Stomach smooth muscle (tissue), 2 donors: ENCODE results near the gene CLEC9A.

Experiments
- H3K27ac ChIP-seq: one replicate; pipeline ENCODE4 v1.7.0; 2013; ENCODE audit warnings: mild to moderate bottlenecking, low read length, inconsistent platforms
- H3K27me3 ChIP-seq, 2 donors: one replicate each; pipeline ENCODE4 v1.7.0; 2013; ENCODE audit warnings: low read length in 2 of 2; ENCODE audit not compliant: insufficient read depth in 2 of 2, control insufficient read depth in 1 of 2
- H3K36me3 ChIP-seq, 2 donors: one replicate each; pipeline ENCODE4 v1.7.0; 2013; ENCODE audit warnings: low read length in 2 of 2; ENCODE audit not compliant: control insufficient read depth in 2 of 2, insufficient read depth in 2 of 2
- H3K4me1 ChIP-seq: one replicate; pipeline ENCODE4 v1.7.0; 2013; ENCODE audit warnings: low read length; ENCODE audit not compliant: control insufficient read depth, insufficient read depth
- H3K4me3 ChIP-seq, 2 donors: one replicate each; pipeline ENCODE4 v1.7.0; 2013; ENCODE audit warnings: low read length in 2 of 2
- H3K9ac ChIP-seq, 2 donors: one replicate each; pipeline ENCODE4 v1.7.0; 2013; ENCODE audit warnings: low read length in 2 of 2, mild to moderate bottlenecking in 1 of 2
- H3K9me3 ChIP-seq, 2 donors: one replicate each; pipeline ENCODE4 v1.7.0; 2013; ENCODE audit warnings: low read length in 2 of 2; ENCODE audit not compliant: control insufficient read depth in 2 of 2
- donor health status: healthy.
- donor health status: Pancreatic carcinoma.

The CLEC9A gene

DNA sequence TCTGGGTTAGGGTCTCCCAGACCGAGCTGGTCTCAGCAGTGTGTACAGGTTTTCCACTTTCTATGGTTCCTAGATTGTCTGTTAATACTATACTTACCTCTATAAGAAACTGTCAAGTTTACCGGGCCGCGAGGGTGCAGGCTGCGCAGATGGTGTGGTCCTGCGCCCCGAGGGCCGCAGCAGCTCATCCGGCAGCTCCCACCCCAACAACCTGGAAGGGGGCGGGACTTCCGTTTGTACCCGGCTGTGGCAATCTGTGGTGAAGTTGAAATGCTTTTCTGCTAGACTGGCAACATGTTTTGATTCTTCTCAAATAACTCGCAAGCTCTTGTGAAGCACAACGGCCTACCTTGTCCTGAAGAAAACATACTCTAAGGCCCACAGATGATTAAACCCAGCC, at the start of gene CLEC9A:
Gene CLEC9A (plus strand): TSS at position 237 of the 400 bp plus-strand sequence. CDS start 22,006 bp downstream, outside the sequence.
- H3K27me3 ChIP-seq: no peaks in the 10 kb centered on the region
- no peaks in the 10 kb centered on the region for H3K9me3 ChIP-seq
- no peak within 1 kb of the TSS for H3K9ac ChIP-seq
- no peaks in the 10 kb centered on the region for H3K4me1 ChIP-seq
- H3K36me3 ChIP-seq: no peaks in the 10 kb centered on the region
- H3K4me3 ChIP-seq: no peak within 1 kb of the TSS
- H3K27ac ChIP-seq: no peak within 1 kb of the TSS

DNA sequence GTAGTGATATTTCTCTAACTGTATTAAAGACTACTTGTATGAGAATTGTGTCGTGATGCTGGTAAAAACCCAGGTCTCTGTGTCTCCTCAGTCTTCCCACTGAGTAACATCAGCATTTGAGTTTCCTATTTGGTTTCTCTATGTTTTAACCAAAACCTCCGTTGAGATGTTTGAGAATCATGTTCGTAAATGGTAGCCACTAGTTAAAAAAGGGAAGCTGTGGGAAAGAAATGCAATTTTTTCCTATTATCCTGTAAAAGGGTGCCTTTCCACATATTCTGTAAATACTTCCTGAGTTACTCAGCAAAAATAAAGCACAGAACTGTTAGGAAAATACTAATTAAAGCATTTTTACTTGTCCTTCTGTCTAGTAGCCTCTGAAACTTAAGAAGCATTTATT, 38.6 kb upstream of the CLEC9A start:
- H3K9ac ChIP-seq: no peak overlapping the region
- no peaks in the 10 kb centered on the region for H3K36me3 ChIP-seq
- H3K9me3 ChIP-seq: no peaks in the 10 kb centered on the region
- no peaks in the 10 kb centered on the region for H3K4me1 ChIP-seq
- H3K27me3 ChIP-seq: no peaks in the 10 kb centered on the region
- no peak overlapping the region for H3K4me3 ChIP-seq
- H3K27ac ChIP-seq: no peak overlapping the region

DNA sequence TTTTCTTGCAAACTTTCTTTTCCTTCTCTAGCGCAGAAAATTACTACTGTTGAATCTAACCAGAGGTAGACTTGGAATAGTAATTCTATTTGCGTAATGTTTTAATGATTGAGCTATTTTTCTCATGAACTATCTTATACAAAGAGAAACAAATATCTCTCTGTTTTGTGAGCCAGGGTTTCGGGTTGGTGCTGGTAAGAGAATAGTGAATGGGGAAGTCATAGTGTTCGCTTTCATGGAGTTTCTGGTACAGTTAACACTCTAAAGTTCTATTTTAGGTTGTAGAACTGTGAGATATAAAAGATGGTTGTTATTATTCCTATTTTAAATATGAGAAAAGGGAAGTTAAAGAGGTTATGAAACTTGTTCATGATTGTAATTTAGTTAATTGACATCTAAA, 38.2 kb upstream of the CLEC9A start:
- no peak overlapping the region for H3K27ac ChIP-seq
- H3K36me3 ChIP-seq: no peaks in the 10 kb centered on the region
- H3K9ac ChIP-seq: no peak overlapping the region
- no peaks in the 10 kb centered on the region for H3K4me1 ChIP-seq
- no peak overlapping the region for H3K4me3 ChIP-seq
- no peaks in the 10 kb centered on the region for H3K27me3 ChIP-seq
- no peaks in the 10 kb centered on the region for H3K9me3 ChIP-seq

DNA sequence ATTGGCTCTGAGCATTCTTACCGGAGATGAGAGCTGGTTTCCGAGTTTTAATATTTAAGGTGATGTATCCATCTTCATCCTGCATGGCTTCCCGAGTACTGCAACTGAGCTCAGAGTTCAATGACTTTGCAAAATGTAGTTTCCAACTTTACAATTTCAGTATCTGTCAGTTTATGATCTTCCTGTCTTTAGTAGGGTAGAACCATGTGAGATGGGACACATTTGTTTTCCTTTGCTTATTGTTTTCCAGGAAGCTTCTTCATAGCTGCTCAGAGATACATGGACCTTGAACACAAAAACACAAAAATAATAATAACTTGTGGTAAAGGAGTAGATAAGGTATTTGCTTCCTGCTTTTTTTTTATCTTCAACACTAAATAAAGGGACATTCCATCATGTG, 31.5 kb upstream of the CLEC9A start, which contains the start of gene CLEC1B:
Gene CLEC1B (minus strand): TSS at position 106 of the 400 bp plus-strand sequence. CDS start 21 bp downstream, at position 85.
- no peaks in the 10 kb centered on the region for H3K36me3 ChIP-seq
- no peaks in the 10 kb centered on the region for H3K9me3 ChIP-seq
- no peak within 1 kb of the TSS for H3K27ac ChIP-seq
- H3K9ac ChIP-seq: no peak within 1 kb of the TSS
- no peaks in the 10 kb centered on the region for H3K27me3 ChIP-seq
- no peak within 1 kb of the TSS for H3K4me3 ChIP-seq
- H3K4me1 ChIP-seq: no peaks in the 10 kb centered on the region

DNA sequence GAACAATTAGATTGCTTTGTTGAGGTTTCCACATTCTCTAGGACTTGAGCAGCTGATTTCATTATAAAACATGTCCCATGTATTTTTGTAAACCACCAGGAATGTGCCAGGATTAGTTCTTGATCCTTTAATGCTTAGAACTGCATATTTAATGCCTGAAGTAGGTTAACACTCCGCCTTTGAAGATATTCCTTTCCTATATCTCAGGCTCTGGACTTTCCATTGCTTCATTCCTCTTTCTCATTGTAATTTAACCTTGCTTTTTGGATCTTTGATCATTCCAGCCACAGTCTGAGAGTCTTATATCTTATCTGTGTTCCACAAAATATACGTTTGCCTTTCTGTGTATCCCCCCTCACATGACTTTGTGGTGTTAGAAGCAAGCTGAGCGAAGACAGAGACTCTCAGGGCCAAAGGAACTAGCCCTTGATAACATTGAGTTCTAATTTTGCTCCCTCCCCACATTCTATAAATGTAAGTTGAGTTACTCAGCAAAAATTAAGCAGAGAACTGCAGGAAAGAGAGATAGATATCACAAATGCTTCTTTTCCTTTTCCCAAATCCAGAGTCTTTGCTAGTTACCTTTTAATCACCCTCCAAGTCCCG, 29.2 kb upstream of the CLEC9A start:
- Histone ChIP-seq H3K9me3 (no peaks in the 10 kb centered on the region), H3K4me3 (no peak overlapping the region), H3K36me3 (no peaks in the 10 kb centered on the region), H3K27ac (no peak overlapping the region), H3K27me3 (no peaks in the 10 kb centered on the region), H3K9ac (no peak overlapping the region), H3K4me1 (no peaks in the 10 kb centered on the region)

DNA sequence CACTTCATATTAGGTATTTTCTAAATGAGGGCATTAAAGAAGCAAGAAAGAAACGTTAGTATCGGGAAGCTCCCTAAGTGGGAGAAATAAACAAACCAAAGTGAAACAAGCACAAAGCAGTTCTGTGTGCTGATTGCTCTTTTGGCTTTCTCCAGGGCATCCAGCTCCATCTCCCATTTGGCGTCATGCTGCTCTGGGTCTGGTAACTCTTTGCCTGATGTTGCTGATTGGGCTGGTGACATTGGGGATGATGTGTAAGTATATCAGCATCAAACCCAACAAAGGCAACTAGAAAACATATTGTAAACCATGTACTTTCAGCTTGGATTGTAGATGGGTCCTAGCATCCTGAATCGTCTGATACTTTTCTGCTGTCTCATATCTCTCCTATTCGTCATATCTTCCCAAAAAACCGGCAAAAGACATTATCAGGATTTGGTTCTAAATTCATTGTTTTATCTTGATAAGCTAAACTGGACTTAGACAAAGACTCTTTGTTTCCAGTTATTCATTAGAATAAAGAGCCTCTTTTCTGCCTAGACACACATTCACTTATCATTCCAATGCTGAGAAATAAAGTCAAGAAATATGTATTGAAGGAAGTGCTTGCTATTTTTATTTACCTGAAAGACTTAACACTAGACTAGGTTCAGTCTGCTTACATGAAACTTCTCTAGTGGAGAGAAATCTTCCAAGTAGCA, 17.7 kb upstream of the CLEC9A start:
- Histone ChIP-seq H3K9ac (no peak overlapping the region), H3K9me3 (no peaks in the 10 kb centered on the region), H3K27me3 (no peaks in the 10 kb centered on the region), H3K4me3 (no peak overlapping the region), H3K27ac (no peak overlapping the region), H3K36me3 (no peaks in the 10 kb centered on the region), H3K4me1 (no peaks in the 10 kb centered on the region)

DNA sequence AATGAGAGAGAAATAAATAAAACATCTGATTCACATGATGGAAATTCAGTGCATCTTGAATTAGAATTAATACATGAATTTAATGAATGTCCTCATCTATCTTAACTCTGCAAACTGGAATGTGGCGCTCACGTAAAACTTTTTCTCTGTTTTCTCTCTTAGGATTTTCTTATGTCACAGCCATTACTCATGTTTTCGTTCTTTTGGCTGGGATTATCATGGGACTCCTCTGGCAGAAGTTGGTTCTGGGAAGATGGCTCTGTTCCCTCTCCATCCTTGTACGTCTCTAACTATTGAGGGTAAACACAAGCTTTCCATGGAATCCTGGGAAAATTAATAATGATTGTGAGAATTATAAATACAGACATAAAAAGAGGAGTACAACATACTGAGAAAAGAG, 15.0 kb upstream of the CLEC9A start:
- H3K9me3 ChIP-seq: no peaks in the 10 kb centered on the region
- no peaks in the 10 kb centered on the region for H3K27me3 ChIP-seq
- no peak overlapping the region for H3K4me3 ChIP-seq
- no peaks in the 10 kb centered on the region for H3K4me1 ChIP-seq
- H3K36me3 ChIP-seq: no peaks in the 10 kb centered on the region
- H3K9ac ChIP-seq: no peak overlapping the region
- H3K27ac ChIP-seq: no peak overlapping the region

DNA sequence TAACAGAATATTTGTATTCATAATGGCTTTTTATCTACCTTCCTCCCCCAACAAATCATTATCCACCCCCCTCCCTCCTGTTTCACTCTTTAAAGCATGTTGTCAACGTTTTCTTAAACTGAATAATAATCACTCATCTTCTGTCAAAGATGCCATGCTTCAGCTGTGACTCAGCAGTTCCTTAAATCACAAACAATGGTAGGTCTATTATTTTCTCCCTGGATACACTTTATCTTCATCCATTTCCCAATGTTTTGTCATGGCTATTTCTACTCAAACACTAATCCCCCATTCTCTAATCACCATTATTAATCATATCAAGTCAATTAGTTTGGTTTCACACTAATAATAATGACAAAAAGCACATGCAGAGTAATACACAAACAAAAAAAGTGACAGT, 13.6 kb upstream of the CLEC9A start:
- no peaks in the 10 kb centered on the region for H3K4me1 ChIP-seq
- H3K9me3 ChIP-seq: no peaks in the 10 kb centered on the region
- H3K27me3 ChIP-seq: no peaks in the 10 kb centered on the region

DNA sequence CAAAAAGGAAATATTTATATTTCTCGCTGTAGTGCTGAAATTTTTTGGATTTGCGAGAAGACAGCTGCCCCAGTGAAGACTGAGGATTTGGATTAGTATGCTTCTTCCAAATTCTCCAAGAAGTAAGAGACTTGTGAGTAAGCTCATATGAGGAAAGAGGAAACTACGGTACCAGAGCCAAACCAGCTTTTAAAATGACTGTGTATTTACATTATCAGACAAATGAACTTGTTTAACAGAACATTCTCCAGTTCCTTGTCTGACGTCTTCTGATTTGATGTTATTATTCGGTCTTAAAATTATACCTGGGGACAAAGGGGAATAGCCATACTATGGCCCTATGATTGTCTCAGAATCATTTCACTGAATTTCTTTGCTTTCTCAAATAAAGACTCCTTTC, 12.1 kb upstream of the CLEC9A start:
- Histone ChIP-seq H3K4me3 (no peak overlapping the region), H3K9me3 (no peaks in the 10 kb centered on the region)

More for the DNA sequence above, 13.6 kb upstream of the CLEC9A start:
- H3K4me3 ChIP-seq: no peak overlapping the region
- no peak overlapping the region for H3K9ac ChIP-seq
- no peaks in the 10 kb centered on the region for H3K36me3 ChIP-seq
- peak overlapping the region; percentile 56 for H3K27ac ChIP-seq

DNA sequence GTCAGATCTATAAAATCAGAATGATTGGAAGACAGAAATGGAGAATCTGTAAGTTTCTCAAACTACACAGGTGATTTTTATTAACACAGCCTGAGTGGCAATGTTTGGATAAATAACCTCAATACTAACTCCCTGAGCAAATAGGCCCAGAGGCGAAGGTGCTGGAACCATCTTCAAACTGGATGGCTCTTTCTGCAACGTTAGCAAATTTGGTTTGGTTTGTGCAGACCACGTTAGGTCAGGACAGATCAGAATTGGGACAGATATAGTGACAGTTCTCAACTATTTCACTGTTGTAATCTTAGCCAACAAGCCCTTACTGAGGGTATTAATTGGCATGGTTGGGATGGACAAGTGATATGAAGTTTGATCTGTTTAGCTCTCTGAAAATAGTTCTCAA, 9.1 kb upstream of the CLEC9A start:
- Histone ChIP-seq H3K4me3 (no peak overlapping the region), H3K27ac (no peak overlapping the region), H3K9ac (no peak overlapping the region), H3K4me1 (no peaks in the 10 kb centered on the region), H3K36me3 (no peaks in the 10 kb centered on the region), H3K9me3 (no peaks in the 10 kb centered on the region), H3K27me3 (no peaks in the 10 kb centered on the region)

More for the DNA sequence above, 12.1 kb upstream of the CLEC9A start:
- Histone ChIP-seq H3K27ac (peak overlapping the region; percentile 56), H3K36me3 (no peaks in the 10 kb centered on the region), H3K4me1 (no peaks in the 10 kb centered on the region), H3K27me3 (no peaks in the 10 kb centered on the region), H3K9ac (no peak overlapping the region)

DNA sequence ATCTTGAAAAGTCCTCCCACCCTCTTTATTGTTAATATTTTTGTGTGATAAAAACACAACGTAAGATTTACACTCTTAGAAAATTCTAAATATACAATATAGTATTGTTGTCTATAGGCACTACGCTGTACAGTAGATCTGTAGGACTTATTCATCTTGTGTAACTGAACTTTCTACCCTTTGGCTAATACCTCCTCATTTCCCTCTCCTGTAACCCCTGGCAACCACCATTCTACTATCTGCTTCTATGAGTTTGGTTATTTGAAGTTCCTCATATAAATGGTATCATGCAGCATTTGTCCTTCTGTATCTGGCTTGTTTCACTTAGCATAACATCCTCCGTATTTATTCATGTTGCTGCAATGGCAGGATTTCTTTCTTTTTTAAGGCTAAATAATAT, 5.2 kb upstream of the CLEC9A start:
- Histone ChIP-seq H3K4me1 (no peaks in the 10 kb centered on the region), H3K9ac (no peak overlapping the region), H3K27me3 (no peaks in the 10 kb centered on the region), H3K27ac (no peak overlapping the region), H3K36me3 (no peaks in the 10 kb centered on the region), H3K4me3 (no peak overlapping the region), H3K9me3 (no peaks in the 10 kb centered on the region)
